Activated CD8-positive, alpha-beta memory T cell treated with anti-CD3 and anti-CD28 coated beads, Interleukin-2, amount 50 U/mL, for 48 hours (primary cell): ENCODE data around the gene LPP.

Source experiments
- DNase-seq: peaks from one replicate; pipeline ENCODE4 v3.0.0-alpha.2; 2020

Gene LPP

DNA sequence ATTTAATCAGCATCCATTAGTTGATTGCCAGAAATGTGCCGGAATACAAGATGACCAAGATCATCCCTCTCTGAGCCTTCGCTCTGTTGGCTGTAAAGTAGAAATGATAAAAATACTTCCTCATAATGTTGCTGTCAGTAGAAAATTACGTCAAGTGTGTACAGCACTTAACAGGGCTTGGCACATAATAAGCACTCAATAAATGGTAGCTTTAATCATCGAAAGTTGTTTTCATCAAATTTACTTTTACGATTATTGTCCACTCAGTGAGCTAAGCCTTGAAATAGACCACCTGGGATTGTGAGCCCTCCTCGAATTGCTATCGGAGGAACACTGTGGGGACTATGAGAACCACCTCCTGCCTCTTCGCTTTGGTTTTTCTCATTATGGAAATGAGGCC is 716.5 kb downstream of the LPP start:
- DNase-seq: no peak

DNA sequence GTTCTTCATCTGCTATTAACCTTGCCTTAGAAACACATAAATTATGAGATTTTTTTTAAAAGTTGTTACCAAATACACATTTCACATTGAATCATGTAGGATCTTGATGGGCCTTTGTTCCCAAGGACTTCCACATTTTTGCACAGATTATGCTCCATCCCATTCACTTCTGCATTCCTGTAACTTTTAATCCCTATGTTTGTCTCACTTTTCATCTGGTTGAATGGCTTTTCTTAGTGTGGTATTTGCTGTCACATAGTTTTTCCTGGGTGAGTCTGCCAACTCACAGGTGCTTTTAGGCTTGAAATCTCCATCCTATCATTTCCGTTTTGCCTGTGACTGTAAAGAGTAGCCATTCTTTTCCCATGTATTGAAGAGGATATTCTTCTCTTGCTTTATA is 720.6 kb downstream of the LPP start:
- no peak for DNase-seq

DNA sequence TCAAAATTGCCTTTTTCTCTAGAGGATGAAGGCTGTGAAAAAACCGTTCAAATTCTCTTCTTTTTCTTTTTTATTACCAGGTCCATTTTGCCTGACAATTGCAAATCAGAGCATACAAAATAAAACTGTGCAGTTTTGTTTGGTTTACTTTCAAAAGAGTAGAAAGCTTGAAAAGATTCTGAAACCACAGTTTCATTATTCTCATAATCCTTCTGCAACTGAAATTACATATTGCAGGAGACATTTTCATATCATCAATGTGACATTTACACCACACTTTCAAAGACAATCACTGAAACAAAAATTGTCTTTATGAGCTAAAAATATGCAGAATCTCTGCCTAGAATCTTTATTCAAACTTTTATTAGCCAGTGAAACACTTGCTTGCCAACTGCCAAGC is 721.5 kb downstream of the LPP start:
- DNase-seq: no peak

DNA sequence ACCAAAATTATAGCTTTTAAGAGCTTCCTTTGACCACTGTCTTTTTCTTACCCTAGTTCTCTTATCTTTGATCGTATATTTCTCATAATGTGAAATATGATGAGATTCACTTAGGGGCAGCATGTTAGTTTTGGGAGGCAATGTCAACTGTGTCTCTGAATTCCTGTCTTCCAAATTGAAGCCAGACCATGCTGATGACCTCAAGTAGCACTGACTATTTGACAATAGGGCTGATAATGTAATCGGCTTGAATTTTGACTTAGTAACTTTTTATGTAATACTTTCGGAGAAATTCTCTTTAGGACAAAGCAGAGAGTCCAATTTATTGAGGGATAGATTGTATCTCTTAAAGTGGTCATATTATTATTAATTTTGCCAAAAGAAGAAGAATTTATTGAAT is 722.4 kb downstream of the LPP start:
- no peak for DNase-seq

DNA sequence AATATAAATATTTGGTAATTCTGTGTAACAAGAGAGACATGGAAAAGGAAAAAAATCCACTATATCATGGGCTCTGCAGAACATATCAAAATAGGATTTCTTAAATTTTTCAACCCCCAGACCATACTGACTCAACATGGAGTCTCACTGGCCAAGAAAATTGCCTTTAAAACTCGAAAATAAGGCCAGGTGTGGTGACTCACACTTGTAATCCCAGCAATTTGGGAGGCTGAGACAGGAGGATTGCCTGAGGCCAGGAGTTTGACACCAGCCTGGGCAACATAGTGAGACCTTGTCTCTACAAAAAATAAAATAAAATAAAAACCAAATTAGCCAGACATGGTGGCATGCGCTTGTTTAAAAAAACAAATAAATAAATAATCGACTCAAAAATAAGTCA is 723.4 kb downstream of the LPP start:
- DNase-seq: no peak

DNA sequence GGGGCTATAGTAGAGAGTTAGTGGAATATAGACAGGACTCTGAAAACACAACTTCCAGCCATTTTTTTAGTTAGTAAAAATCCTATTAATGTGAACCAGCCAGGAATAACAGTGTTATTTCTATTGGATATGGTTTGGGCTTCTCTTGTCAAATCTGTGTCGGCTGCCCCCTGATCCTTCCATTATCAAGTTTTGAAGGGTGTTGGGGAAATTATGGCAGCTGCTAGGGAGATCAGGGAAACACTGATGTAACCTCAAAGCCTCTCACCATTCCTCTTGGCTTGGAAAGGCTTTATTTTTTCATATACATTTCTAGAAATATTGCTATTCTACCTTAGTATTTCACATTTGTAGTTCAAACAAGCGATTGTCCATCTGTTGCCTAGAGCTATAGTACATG is 724.1 kb downstream of the LPP start:
- DNase-seq: no peak

DNA sequence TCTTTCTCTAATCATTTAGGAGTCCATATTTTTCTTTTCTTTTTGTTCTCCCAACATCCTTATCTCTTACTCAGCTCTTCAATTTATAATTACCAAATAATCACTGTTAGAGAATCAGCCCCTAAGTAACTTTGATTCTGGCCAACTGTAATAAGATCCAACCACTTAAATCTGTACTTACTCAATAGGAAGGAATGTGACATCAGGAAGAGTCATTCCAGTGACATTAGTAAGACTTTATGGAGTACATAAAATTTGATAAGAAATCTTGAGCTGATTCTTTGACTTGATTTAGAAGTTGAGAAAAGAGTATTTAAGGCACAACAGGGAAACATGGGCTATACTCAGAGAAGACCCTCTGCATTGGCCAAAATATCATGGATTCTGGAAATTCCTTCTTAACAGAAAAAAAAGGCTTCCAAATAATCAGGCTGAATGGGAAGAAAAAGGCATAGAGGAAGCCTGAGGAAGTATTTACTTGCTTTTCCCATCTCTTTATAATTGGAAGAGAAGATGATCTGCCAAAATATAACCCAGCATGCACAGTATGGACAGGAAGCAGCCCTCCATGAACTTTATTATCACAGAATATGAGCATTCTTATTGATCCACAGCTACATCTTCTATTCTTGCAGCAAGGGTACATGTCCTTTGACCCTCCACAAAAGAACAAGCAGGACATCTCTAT is 728.1 kb downstream of the LPP start:
- DNase-seq: no peak

DNA sequence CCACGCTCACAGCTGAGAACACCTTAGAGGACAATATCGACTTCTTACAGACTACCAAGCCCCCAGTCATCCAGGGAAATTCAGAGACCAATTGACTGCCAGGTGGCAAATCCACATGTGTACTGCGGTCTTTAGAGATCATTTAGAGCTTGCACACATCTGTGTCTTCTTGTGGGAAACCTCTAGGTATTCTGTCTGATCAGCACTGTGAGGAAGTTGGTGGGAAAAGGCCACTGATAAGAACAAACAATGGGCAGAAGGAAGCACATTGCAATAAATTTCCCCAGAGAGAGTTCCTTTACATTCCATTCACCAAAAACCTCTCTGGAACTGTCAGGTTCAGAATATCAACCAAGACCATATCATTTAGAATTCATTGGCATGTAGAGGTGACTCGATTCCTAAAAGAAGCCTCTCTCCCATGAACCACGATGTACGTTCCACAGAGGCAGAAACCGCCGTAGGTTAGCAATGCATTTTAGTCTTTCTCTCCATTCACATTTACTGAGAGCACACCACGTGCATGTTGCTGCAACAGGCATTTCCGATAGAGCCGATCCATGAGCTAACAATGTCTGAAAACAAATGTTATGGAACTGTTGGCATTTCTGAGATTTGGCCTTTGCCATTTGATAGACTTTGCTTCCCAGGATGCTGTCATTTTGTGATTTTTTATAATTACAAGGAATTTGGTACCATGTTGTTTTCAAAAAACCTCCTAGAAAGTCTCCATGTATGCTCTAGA is 730.5 kb downstream of the LPP start:
- DNase-seq: no peak

DNA sequence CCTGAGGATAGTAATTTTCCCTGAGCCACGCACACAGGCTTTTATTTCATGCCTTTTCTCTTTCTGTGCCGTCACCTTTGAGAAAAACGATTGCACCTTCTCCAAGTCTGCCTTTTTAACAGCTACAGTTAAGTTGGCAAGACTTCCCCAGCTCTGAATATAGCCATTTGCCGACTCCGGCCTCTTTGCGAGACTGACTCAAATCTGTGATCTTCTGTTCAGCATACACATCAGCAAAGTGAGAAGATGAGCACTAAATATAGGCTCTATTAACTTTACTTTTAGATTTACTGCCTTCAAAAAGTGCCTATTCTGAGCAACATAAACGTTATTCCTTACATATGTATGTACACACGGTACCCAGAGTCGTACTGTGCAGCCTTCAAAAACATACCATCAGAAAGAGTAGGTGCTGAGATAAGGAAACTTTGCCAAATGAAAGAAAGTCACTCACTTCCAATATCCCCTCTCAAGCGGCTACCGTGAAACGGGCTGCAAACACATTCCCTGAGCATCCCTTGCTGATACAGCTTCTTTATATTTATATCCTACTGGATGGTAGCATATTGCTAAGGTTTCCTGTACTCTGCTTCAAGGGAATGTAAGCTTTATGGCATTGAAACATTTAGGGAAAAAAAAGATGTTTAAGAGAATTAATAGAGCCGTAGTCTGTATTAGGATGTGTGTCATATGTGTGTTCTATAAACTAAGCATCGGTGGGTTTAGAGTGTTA is 734.5 kb downstream of the LPP start:
- DNase-seq: no peak

DNA sequence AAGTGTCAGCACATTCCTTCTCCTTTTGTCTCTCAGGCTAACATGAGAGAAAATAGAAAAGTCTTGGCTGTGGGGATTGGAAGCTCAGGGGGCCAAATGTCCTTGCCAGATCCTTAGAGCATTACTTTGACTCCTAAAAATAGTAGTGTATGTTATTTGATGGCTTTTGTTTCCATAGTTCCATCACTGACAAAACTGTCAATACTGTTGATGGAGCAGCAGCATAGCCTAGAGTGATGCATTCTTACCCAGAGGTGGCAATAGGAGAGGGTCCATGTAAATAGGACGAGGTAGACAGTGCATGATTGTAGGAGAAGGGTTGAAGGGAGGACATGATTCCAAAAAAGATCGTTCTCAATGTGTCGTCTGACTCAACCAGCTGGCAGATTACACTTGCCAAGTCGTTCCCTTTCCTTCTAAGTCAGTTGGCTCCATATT is 735.1 kb downstream of the LPP start:
- no peak for DNase-seq

DNA sequence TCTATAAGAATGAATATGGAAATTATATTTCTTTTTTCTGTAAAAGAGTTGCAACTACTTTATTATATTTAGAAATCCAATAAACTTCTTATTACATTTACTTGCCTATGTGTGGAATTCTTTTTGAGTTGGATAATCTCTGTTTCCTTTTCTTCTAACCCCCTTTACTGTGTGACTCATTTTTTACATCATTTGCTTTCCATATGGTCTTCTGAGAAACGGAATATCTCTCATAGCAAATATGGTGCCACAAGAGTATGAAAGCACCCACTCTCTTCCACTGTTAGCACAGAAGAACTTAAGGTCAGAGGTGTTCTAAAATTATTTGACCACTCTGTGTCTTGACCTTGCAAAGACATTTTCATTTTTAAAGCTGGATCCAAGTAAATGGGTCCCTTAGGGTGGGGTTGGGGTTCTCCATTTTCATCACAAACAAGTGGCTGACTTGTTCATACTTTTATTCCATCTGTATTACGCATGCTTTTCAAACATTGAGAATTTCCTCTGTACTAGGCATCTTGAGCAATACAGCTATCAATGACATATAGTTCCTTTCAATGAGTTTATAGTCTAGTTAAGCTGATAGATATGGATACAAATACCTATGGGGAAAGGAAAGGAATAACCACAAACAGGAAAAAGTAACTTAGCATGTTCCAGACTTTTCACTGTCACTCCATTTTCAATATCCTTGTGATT is 736.8 kb downstream of the LPP start:
- DNase-seq: no peak

DNA sequence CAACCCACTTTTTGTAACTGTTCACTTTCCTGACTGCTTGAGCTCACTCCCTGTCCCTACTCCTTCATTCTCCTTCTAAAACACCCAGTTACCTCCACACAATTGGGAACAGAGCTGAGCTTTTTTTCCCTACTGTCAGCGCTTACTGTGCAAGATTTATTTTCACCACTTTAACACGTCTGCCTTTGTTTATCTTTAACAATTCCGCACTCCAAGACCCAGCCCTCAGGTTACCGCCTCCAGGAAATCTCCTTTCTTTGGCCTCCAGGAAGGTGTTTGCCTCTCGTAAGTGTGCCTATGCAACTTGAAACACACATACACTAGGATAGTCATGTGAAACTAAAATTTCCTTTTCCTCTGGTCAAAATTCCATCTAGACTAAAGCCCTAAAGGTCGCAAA is 745.9 kb downstream of the LPP start:
- DNase-seq: no peak

DNA sequence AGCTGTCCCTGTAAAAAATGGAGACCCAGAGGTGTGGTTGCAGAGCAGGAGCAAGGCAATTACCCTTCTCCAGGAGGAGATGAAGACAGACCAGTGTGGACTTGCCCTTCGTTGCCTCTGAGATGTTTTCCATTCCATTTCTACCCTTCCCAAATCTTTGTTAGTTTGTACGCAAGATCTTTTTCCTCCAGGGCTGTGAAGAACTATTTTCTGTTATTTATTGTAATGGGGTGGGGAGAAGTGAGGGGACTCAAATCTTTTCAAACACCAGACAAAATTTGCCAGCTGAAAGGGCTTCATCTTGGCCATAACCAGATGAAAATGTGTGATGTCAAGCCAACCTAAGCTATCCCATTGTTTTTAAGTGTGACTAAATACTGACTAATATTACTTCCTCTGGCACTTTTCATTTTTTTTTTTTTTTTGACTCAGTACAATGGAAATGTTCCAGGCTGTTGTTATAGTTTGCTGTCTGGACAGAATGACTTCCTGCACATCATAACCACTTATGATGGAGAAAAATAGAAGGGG is 746.5 kb downstream of the LPP start:
- no peak for DNase-seq

DNA sequence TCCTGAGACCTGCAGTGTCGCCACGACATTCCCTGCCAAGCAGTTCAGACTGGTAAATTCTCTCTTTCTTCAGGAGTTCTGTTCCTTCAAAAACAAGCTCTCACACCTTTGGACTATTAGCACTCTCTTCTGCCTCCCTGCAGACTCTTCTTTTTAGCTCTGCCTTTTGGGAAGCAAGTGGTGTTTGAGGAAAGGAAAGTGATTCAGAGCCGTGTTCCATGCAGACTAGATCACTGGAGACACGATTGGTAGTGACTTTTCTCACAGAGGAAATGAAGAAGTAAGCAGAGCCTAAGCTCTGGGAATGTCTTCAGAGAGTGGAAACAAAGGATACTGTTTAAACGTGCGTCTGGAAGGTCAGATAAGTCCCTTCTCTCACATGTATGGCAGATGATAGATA is 747.2 kb downstream of the LPP start:
- DNase-seq: no peak

DNA sequence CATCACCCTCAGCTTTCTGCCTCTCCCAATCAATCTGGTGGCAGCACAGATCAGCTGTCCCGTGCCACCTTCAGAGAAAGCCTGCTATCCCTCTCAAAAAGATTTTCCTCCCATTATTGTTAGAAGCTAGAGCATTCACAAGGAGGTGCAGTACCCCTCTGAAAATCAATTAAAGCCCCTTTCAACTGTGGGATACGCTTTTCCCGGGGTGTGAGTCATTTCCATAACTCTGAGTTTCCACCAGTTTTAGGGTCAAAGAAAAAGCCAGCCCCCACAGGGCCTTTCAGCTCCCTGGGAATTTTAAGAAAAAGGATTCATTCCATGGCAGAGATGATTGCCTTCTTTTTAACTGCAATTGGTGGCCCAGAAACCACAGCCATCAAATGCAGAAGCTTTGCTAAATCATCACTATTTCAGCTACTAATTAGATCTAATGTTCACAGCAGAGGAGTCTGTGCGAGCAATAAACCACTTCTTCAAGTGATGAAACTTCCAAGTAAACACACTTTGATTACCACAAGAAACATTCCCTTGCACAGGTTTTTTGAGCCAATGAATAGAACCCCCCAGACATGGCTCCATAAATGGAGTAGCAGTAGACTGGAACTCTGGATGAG is 747.8 kb downstream of the LPP start:
- no peak for DNase-seq

DNA sequence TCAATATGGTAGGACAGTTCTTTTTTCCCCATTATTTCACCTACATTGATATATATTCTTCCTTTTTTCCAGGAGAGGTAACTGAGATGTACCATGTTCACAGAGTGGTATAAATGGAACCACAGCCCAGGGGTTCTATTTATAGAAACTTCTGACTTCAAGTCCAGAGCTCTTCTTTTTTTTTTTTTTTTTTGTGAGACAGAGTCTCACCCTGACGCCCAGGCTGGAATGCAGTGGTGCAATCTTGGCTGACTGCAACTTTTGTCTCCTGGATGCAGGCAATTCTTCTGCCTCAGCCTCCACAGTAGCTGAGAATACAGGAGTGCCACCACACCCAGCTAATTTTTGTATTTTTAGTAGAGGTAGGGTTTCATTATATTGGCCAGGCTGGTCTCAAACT is 750.7 kb downstream of the LPP start:
- no peak for DNase-seq

DNA sequence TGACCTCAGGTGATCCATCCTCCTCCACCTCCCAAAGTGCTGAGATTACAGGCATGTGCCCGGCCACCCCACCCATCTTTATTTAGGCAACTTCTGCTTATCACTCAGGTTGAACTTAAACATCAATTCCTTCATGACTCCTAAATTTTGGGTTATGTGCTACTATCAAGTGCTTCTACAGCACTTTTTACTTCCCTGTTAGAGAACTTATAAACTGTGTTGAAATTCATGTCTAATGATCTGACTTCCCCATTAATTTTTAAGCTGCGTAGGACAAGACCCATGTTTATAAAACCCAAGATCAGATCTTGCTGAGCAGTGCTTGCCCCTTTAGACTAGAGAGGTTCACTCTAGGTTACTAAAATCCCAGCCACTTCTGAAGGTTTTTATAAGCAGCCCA is 751.6 kb downstream of the LPP start:
- no peak for DNase-seq

DNA sequence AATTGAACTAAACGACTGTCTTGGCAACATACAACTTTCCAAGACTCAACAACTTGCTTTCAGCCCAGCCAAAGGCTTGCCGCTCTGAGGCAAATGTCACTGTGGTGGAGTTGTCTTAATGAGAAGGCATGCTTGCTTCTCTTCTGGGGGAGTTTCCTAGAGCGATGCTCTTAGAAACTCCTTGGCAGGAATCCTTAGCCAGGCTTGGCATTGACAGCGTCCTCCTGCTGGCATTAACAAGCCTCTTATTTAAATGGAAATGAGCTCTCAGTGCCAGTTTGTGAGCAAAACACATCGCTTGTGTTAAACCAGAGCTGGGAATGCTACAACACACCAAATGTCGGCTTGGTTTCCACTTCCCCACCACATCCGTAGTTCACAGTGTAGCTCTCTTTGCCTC is 752.3 kb downstream of the LPP start:
- no peak for DNase-seq

DNA sequence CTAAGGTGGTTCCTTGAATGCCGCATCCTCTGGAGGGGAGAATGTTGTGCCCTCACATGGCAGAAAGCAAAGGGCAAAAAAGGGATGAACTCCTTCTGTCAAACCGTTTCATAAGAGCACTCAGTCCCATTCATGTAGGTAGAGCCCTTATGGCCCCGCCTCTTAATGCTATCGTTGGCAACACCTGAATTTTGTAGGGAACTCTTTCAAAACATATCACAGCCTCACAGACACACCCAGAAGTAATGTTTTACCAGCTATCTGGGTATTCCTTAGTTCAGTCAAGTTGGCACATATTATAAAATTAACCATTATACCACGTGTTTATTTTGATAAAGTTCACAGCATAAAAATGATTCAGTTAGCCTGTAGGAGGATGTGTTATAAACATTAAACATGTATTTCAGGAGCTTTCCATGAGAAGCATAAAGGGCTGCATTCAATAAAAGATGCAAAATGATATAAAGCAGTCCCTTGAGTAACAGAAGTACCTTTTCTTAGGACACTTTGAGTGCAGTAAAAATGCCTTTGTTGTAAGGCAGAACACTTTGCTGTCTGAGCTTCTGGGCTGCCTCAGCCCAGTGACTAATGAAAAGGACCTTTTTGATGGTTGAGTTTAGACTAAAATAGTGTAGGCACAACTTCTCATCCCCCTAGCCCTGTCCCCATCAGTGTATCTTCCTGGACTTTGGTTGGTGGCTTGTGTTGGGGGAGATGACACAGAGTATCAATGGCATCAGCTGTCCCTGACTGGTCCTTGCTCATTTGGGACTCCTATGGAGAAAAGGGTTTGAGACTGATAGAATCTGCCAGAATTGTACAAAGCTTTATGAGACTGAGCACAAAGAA is 754.3 kb downstream of the LPP start:
- no peak for DNase-seq

DNA sequence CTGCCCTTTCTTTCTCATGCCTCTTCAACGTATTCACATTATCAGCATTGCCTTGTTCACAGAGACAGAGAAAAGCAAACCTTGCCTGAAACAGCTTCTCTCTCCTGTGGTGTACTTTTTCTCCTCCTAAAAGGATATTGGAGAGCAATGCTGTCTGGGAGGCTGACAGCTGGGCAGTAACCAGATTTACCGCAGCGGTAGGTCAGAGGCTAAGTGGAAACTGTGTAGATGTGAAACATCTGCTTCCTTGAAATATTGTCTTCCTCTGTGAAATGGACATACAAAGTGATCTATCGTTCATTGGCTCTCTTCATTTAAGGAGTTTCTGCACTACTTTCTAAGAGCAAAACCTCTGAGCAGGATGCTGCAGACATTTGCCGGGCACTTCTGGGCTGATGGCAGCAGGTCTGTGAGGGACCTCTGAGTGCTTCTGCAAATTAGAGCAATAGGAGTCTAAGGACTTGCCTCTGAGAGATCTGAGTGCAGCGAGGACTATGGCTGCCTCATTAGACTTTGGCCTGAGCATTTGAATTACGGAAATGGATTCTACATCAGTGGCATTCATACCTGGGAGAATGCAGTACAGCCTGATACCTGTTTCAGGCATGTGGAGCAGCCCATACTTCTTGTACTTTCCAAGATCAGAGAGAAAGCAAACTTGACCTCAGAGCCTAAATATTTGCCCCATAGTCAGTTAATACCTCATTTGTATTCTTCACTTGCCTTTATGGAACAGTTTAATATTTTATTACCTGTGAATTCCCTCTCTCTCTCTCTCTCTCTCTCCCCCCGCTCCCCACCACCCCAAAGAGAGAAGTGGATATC is 757.3 kb downstream of the LPP start:
- no peak for DNase-seq

DNA sequence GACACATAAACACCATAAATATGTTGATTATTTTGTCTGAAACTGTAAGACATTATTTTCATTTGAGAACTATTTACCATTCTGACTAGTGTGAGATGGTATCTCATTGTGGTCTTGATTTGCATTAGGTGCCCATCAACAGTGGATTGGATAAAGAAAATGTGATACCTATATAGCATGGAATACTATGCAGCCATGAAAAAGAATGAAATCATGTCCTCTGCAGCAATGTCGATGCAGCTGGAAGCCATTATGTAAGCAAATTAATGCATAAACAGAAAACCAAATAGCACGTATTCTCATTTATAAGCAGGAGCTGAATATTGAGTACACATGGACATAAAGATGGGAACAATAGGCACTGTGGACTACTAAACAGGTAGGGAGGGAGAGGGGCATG is 759.1 kb downstream of the LPP start:
- DNase-seq: no peak
